Ovary (tissue), 9 donors: ENCODE measurements around the gene TMEM44. TPM values are rescaled to one million over a fixed set of nuclear protein-coding genes. Genes with fewer than 3 reads are reported as not detected.

Experiments
- DNase-seq, 5 donors: peaks; one replicate each; pipeline ENCODE4 v3.0.0-alpha.2; 2019 to 2020
- H3K27ac ChIP-seq, 2 donors: fragments of 200-600 bp; one replicate each; pipeline versions ENCODE4 v1.5.1 to v1.8.0; 2019 to 2022
- H3K27me3 ChIP-seq: fragments of 200-600 bp; one replicate; pipeline ENCODE4 v1.8.0; 2022
- H3K36me3 ChIP-seq: fragments of 200-600 bp; sonication (generic); one replicate; pipeline ENCODE4 v1.5.1; 2019
- H3K4me1 ChIP-seq: one replicate; pipeline ENCODE4 v1.8.1; 2013; ENCODE audit warnings: mild to moderate bottlenecking, moderate library complexity; ENCODE audit not compliant: insufficient read depth
- H3K4me3 ChIP-seq: fragments of 200-600 bp; sonication (generic); one replicate; pipeline ENCODE4 v1.5.1; 2017
- H3K9me3 ChIP-seq, 2 donors: fragments of 200-600 bp in 1 of 2; sonication (generic) in 1 of 2; one replicate each; pipeline versions ENCODE4 v1.5.1 to v1.8.1; 2013 to 2019; ENCODE audit warnings: mild to moderate bottlenecking in 1 of 2, moderate library complexity in 1 of 2
- CTCF ChIP-seq, 3 donors: fragments of 450-650 bp in 2 of 3; fragments of 200-600 bp in 1 of 3; IDR thresholded peaks; one replicate each; pipeline versions ENCODE4 v1.5.1 to v1.8.0; 2016 to 2022; ENCODE audit warnings: antibody characterized with exemption in 3 of 3, mild to moderate bottlenecking in 1 of 3
- EP300 ChIP-seq: sonication (generic); formaldehyde crosslinking; IDR thresholded peaks from one replicate; pipeline ENCODE4 v1.6.1; 2017; ENCODE audit warnings: antibody characterized with exemption
- POLR2A ChIP-seq: fragments of 450-650 bp; IDR thresholded peaks from one replicate; pipeline ENCODE4 v1.6.1; 2017; ENCODE audit warnings: antibody characterized with exemption, mild to moderate bottlenecking, moderate library complexity
- WGBS, 3 donors: extraction: QIAGEN DNeasy Blood & Tissue Kit in 1 of 3; methylation state at CpG; one replicate each; pipeline versions ENCODE4 v1.1.5 to v1.1.7; 2013 to 2017; 5-methylcytosine and 5-hydroxymethylcytosine counted together
- intact Hi-C, 4 donors: fragments of 100-400 bp; cut with DNase I; formaldehyde crosslinking; loops; one replicate each; pipeline versions ENCODE4 v1.11.0 to v1.15.1; 2022 to 2023
- polyA plus RNA-seq, 2 donors: library from polyadenylated mRNA; stranded (reverse); fragments of 200-250 nt in 1 of 2; fragments of 350-450 nt in 1 of 2; fragmentation: Illumina TruSeq in 1 of 2; extraction: RNeasy Lipid Tissue Mini Kit (QIAGEN cat#74804) in 1 of 2; gene quantifications; one replicate each; pipeline ENCODE4 v1.2.3, GENCODE V29; 2013 to 2014
- total RNA-seq, 7 donors: library from RNA; depleted of rRNA in 2 of 7; stranded (reverse); fragments of >200 nt in 2 of 7; fragmentation: NEBNext Ultra II Directional in 3 of 7; extraction: Animal tissue kit (Norgen Biotek cat#: 25700) in 3 of 7; gene quantifications; one replicate each; pipeline versions ENCODE4 v1.1.0 to v1.2.4, GENCODE V29; 2016 to 2023
- donor health status: DM: no; HTN: no; CAD: no; lungs with moderate emphysema.
- donor health status: DM: no; HTN: no; CAD: no.
- donor health status: Bipolar disorder and iron deficiency.
- donor health status: DM: yes; HTN: yes; CAD: no.
- donor health status: DM: no; HTN: no; CAD: no.
- donor health status: DM: yes; HTN: yes; CAD: no.

Gene TMEM44
- total and polyA plus RNA-seq, 9 donors = 3.4 to 12.3 (median 6.5) TPM

- H3K4me3 ChIP-seq = no peak overlapping the region
- WGBS, 3 donors = 74 to 83% (median 77%) methylated on average over 1 of the region's 1 CpG
- DNase-seq = no peak
- no peak overlapping the region for H3K27ac ChIP-seq
- peaks cover 1% of the 10 kb centered on the region for H3K4me1 ChIP-seq
- intact Hi-C loops = no loop called here
- no peaks in the 10 kb centered on the region for H3K9me3 ChIP-seq
- TF ChIP-seq EP300 (no peak), POLR2A (no peak), CTCF (IDR thresholded peaks at IDR 0.05) (no peak)
- no peaks in the 10 kb centered on the region for H3K27me3 ChIP-seq
- H3K36me3 ChIP-seq = no peaks in the 10 kb centered on the region
Measured at GRCh38 chr3:194676471-194676870, 43.3 kb upstream of the TMEM44 start.

- intact Hi-C loops = no loop called here
- WGBS, 3 donors = 38 to 52% (median 44%) methylated on average over 4 of the region's 4 CpGs
- TF ChIP-seq CTCF (IDR thresholded peaks at IDR 0.05) (no peak), POLR2A (no peak), EP300 (no peak)
Measured at GRCh38 chr3:194675680-194676079, 42.5 kb upstream of the TMEM44 start.

DNA sequence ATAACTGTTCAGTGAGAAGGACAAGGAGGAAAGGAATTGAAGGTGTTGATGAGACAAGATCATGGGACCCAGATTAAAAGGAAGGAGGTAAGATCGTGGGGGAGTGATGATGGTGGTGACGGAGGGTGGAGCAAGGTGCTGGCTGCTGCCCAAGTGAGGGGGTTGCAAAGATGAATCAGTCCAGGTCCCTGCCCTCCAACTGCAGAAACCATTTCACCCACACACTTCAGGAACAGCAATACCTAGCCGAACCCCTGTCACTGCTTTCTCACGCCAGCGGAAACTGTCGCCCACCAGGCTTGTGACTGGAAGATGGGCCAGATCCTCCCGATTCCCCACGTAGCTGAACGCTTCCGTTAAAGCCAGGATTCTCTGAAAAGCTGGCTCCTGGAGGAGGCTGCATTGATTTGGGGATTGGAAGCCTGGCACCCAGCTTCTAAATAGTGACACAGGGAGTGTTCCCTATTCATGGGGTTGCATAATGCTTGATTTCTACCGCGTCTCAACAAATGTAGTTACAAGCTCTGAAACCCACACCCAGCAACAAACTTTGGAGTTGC lies 41.9 kb upstream of the TMEM44 start:
- Histone ChIP-seq H3K27me3 (no peaks in the 10 kb centered on the region), H3K4me3 (no peak overlapping the region), H3K36me3 (no peaks in the 10 kb centered on the region), H3K9me3 (no peaks in the 10 kb centered on the region), H3K27ac (no peak overlapping the region), H3K4me1 (peaks cover 4% of the 10 kb centered on the region)
- no peak for DNase-seq
- TF ChIP-seq EP300 (no peak), CTCF (IDR thresholded peaks at IDR 0.05) (no peak)
- intact Hi-C loops = no loop called here
- WGBS, 3 donors = 41 to 54% (median 52%) methylated on average over 12 of the region's 12 CpGs

More at GRCh38 chr3:194675680-194676079, 42.5 kb upstream of the TMEM44 start:
- Histone ChIP-seq H3K4me3 (no peak overlapping the region), H3K27me3 (no peaks in the 10 kb centered on the region), H3K36me3 (no peaks in the 10 kb centered on the region), H3K4me1 (peaks cover 3% of the 10 kb centered on the region), H3K9me3 (no peaks in the 10 kb centered on the region), H3K27ac (no peak overlapping the region)
- DNase-seq = no peak

- H3K9me3 ChIP-seq = no peaks in the 10 kb centered on the region
- no peak overlapping the region for H3K4me3 ChIP-seq
- H3K27me3 ChIP-seq = no peaks in the 10 kb centered on the region
- intact Hi-C loops = no loop called here
- no peak for DNase-seq
- 64 to 71% (median 64%) methylated on average over 3 of the region's 3 CpGs for WGBS, 3 donors
- TF ChIP-seq EP300 (no peak), CTCF (IDR thresholded peaks at IDR 0.05) (no peak), POLR2A (no peak)
- no peak overlapping the region for H3K27ac ChIP-seq
- no peaks in the 10 kb centered on the region for H3K36me3 ChIP-seq
- H3K4me1 ChIP-seq = peaks cover 4% of the 10 kb centered on the region
Measured at GRCh38 chr3:194673761-194674160, 40.5 kb upstream of the TMEM44 start.
